ENCODE measurements around the gene PF4V1.

PF4V1 gene

GRCh38 chr4:73836373-73837279 is 16.5 kb upstream of the PF4V1 start, which contains the start of gene CXCL6:
Gene CXCL6, plus strand, starts transcription at chr4:73836678. Its CDS starts 73 bp downstream, at chr4:73836751.
- no peak for TF ChIP-seq GATA2 (IDR thresholded peaks at IDR 0.05; ENCODE audit: low read depth, low read length)
- TF ChIP-seq GATA3 (IDR thresholded peaks at IDR 0.05; ENCODE audit: low read depth, low read length): no peak

- TF ChIP-seq GATA3 (IDR thresholded peaks at IDR 0.05; ENCODE audit: low read depth, low read length): no peak
Measured at GRCh38 chr4:73839071-73839470, 14.0 kb upstream of the PF4V1 start.

- TF ChIP-seq GATA3 (IDR thresholded peaks at IDR 0.05; ENCODE audit: low read depth, low read length) (no peak), GATA2 (IDR thresholded peaks at IDR 0.05; ENCODE audit: low read depth, low read length) (no peak)
Measured at GRCh38 chr4:73839715-73840114, 13.4 kb upstream of the PF4V1 start.

GRCh38 chr4:73841243-73841925 is 11.7 kb upstream of the PF4V1 start:
- TF ChIP-seq GATA3 (IDR thresholded peaks at IDR 0.05; ENCODE audit: low read depth, low read length) (no peak), GATA2 (IDR thresholded peaks at IDR 0.05; ENCODE audit: low read depth, low read length) (no peak)

GRCh38 chr4:73842696-73843095 is 10.4 kb upstream of the PF4V1 start:
- TF ChIP-seq GATA2 (IDR thresholded peaks at IDR 0.05; ENCODE audit: low read depth, low read length): no peak
- no peak for TF ChIP-seq GATA3 (IDR thresholded peaks at IDR 0.05; ENCODE audit: low read depth, low read length)

- TF ChIP-seq GATA2 (IDR thresholded peaks at IDR 0.05; ENCODE audit: low read depth, low read length): no peak
- TF ChIP-seq GATA3 (IDR thresholded peaks at IDR 0.05; ENCODE audit: low read depth, low read length): no peak
Measured at GRCh38 chr4:73843369-73843768, 9.7 kb upstream of the PF4V1 start.

GRCh38 chr4:73844345-73844744 is 8.8 kb upstream of the PF4V1 start:
- TF ChIP-seq GATA2 (IDR thresholded peaks at IDR 0.05; ENCODE audit: low read depth, low read length): no peak
- no peak for TF ChIP-seq GATA3 (IDR thresholded peaks at IDR 0.05; ENCODE audit: low read depth, low read length)

- TF ChIP-seq GATA2 (IDR thresholded peaks at IDR 0.05; ENCODE audit: low read depth, low read length): no peak
- no peak for TF ChIP-seq GATA3 (IDR thresholded peaks at IDR 0.05; ENCODE audit: low read depth, low read length)
Measured at GRCh38 chr4:73844806-73845205, 8.3 kb upstream of the PF4V1 start.

GRCh38 chr4:73847526-73848182 is 5.4 kb upstream of the PF4V1 start:
- TF ChIP-seq GATA3 (IDR thresholded peaks at IDR 0.05; ENCODE audit: low read depth, low read length) (no peak), GATA2 (IDR thresholded peaks at IDR 0.05; ENCODE audit: low read depth, low read length) (no peak)

- TF ChIP-seq GATA2 (IDR thresholded peaks at IDR 0.05; ENCODE audit: low read depth, low read length) (no peak), GATA3 (IDR thresholded peaks at IDR 0.05; ENCODE audit: low read depth, low read length) (no peak)
Measured at GRCh38 chr4:73848183-73848777, 4.8 kb upstream of the PF4V1 start.

GRCh38 chr4:73850261-73850970 is 2.7 kb upstream of the PF4V1 start:
- TF ChIP-seq GATA2 (IDR thresholded peaks at IDR 0.05; ENCODE audit: low read depth, low read length) (no peak), GATA3 (IDR thresholded peaks at IDR 0.05; ENCODE audit: low read depth, low read length) (no peak)

GRCh38 chr4:73851293-73851692 is 1.8 kb upstream of the PF4V1 start:
- no peak for TF ChIP-seq GATA3 (IDR thresholded peaks at IDR 0.05; ENCODE audit: low read depth, low read length)
- TF ChIP-seq GATA2 (IDR thresholded peaks at IDR 0.05; ENCODE audit: low read depth, low read length): no peak

- no peak for TF ChIP-seq GATA2 (IDR thresholded peaks at IDR 0.05; ENCODE audit: low read depth, low read length)
- no peak for TF ChIP-seq GATA3 (IDR thresholded peaks at IDR 0.05; ENCODE audit: low read depth, low read length)
Measured at GRCh38 chr4:73852771-73853170, 325 bp upstream of the PF4V1 start.
